Adrenal gland (tissue), 12 donors: ENCODE measurements around the gene MGARP. TPM values are rescaled to one million over a fixed set of nuclear protein-coding genes. Genes with fewer than 3 reads are reported as not detected.
"Not testable (repeated sequence)": the region's sequence is repeated elsewhere in the genome, so short reads cannot be mapped to it uniquely, and the experiment has no call there.

Source experiments
- DNase-seq, 7 donors: peaks; one replicate each; pipeline ENCODE4 v3.0.0-alpha.2; 2019 to 2020
- H3K27ac ChIP-seq, 5 donors: fragments of 200-600 bp; sonication (generic) in 4 of 5; 1 replicate in 3 of 5; 2 replicates in 2 of 5; pipeline versions ENCODE4 v1.5.1 to v1.8.0; 2016 to 2020; ENCODE audit warnings: mild to moderate bottlenecking in 1 of 5
- H3K27me3 ChIP-seq: fragments of 200-600 bp; 2 replicates; pipeline ENCODE4 v1.8.0; 2021
- H3K36me3 ChIP-seq, 2 donors: fragments of 200-600 bp; replicated peaks in 1 of 2; 1 replicate in 1 of 2; 2 replicates in 1 of 2; pipeline versions ENCODE4 v1.5.1 to v1.8.0; 2018 to 2022
- H3K4me1 ChIP-seq, 2 donors: fragments of 200-600 bp; replicated peaks in 1 of 2; 1 replicate in 1 of 2; 2 replicates in 1 of 2; pipeline versions ENCODE4 v1.5.1 to v1.8.0; 2018 to 2021
- H3K4me3 ChIP-seq, 4 donors: fragments of 200-600 bp; sonication (generic) in 3 of 4; one replicate each; pipeline ENCODE4 v1.5.1; 2016 to 2018
- H3K9me3 ChIP-seq, 3 donors: fragments of 200-600 bp; sonication (generic) in 1 of 3; replicated peaks in 1 of 3; 1 replicate in 2 of 3; 2 replicates in 1 of 3; pipeline versions ENCODE4 v1.5.1 to v1.8.0; 2016 to 2021
- POLR2A ChIP-seq, 2 donors: fragments of 450-650 bp; IDR thresholded peaks; one replicate each; pipeline ENCODE4 v1.6.1; 2017; ENCODE audit warnings: antibody characterized with exemption in 2 of 2, mild to moderate bottlenecking in 2 of 2, moderate library complexity in 1 of 2
- WGBS, 4 donors: extraction: QIAGEN DNeasy Blood & Tissue Kit in 2 of 4; methylation state at CpG; one replicate each; pipeline versions ENCODE4 v1.1.5 to v1.1.7; 2013 to 2017; 5-methylcytosine and 5-hydroxymethylcytosine counted together
- intact Hi-C, 2 donors: fragments of 100-400 bp; cut with DNase I; formaldehyde crosslinking; loops; one replicate each; pipeline versions ENCODE4 v1.14.1 to v1.15.0; 2022 to 2023
- polyA plus RNA-seq, 3 donors: library from polyadenylated mRNA; stranded (reverse); fragments of 200-250 nt in 2 of 3; fragments of 350-450 nt in 1 of 3; fragmentation: Illumina TruSeq in 1 of 3; extraction: RNeasy Lipid Tissue Mini Kit (QIAGEN cat#74804) in 1 of 3; gene quantifications; one replicate each; pipeline ENCODE4 v1.2.3, GENCODE V29; 2013 to 2014
- total RNA-seq, 9 donors: library from RNA; depleted of rRNA in 4 of 9; stranded (reverse); fragments of >200 nt in 4 of 9; fragments of 120-200 nt in 1 of 9; fragmentation: NEBNext Ultra II Directional in 1 of 9; extraction: Animal tissue kit (Norgen Biotek cat#: 25700) in 1 of 9; gene quantifications; one replicate each; pipeline versions ENCODE4 v1.1.0 to v1.2.4, GENCODE V29; 2013 to 2023
- TF ChIP-seq, protein P1 (sequence below), 6 experiments: fragments of 450-650 bp in 4 of 6; fragments of 200-600 bp in 2 of 6; sonication (generic) in 1 of 6; IDR thresholded peaks; 1 replicate in 5 of 6; 2 replicates in 1 of 6; pipeline versions ENCODE4 v1.5.1 to v1.8.0; 2016 to 2021; ENCODE audit warnings: antibody characterized with exemption in 6 of 6, mild to moderate bottlenecking in 2 of 6, moderate library complexity in 1 of 6
- donor health status: healthy with polysubstance abuse.
- donor health status: Bipolar disorder and iron deficiency.
- donor health status: DM: yes; HTN: yes; CAD: no.
- donor health status: DM: no; HTN: no; CAD: no.
- donor health status: DM: no; HTN: no; CAD: no.
- donor health status: DM: yes; HTN: yes; CAD: no.

Gene MGARP
- total and polyA plus RNA-seq, 12 donors = 79.2 to 548 (median 238) TPM

- 43 to 52% (median 46%) methylated on average over 3 of the region's 3 CpGs for WGBS, 4 donors
- H3K27me3 ChIP-seq = no peaks in the 10 kb centered on the region
- H3K36me3 ChIP-seq = no peaks in the 10 kb centered on the region
- TF ChIP-seq POLR2A (IDR thresholded peaks at IDR 0.05) = no peak
- TF ChIP-seq, protein P1, sequence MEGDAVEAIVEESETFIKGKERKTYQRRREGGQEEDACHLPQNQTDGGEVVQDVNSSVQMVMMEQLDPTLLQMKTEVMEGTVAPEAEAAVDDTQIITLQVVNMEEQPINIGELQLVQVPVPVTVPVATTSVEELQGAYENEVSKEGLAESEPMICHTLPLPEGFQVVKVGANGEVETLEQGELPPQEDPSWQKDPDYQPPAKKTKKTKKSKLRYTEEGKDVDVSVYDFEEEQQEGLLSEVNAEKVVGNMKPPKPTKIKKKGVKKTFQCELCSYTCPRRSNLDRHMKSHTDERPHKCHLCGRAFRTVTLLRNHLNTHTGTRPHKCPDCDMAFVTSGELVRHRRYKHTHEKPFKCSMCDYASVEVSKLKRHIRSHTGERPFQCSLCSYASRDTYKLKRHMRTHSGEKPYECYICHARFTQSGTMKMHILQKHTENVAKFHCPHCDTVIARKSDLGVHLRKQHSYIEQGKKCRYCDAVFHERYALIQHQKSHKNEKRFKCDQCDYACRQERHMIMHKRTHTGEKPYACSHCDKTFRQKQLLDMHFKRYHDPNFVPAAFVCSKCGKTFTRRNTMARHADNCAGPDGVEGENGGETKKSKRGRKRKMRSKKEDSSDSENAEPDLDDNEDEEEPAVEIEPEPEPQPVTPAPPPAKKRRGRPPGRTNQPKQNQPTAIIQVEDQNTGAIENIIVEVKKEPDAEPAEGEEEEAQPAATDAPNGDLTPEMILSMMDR (IDR thresholded peaks at IDR 0.05) = no peak
- DNase-seq = no peak
- no peaks in the 10 kb centered on the region for H3K9me3 ChIP-seq
- intact Hi-C loops = no loop called here
- peak overlapping the region in 3 of 5 donors; percentile 66 to 84 (median 82) for H3K27ac ChIP-seq
- H3K4me3 ChIP-seq = no peak overlapping the region
- H3K4me1 ChIP-seq = peaks cover 21 to 31% of the 10 kb centered on the region in 2 donors
These were observed 14.4 kb downstream of the MGARP start for GRCh38 chr4:139265654-139266053.

GRCh38 chr4:139256349-139256748 is 23.7 kb downstream of the MGARP start:
- no peak for DNase-seq
- Histone ChIP-seq H3K4me3 (no peak overlapping the region), H3K4me1 (no peaks in the 10 kb centered on the region), H3K27me3 (no peaks in the 10 kb centered on the region), H3K27ac (no peak overlapping the region), H3K36me3 (no peaks in the 10 kb centered on the region), H3K9me3 (no peaks in the 10 kb centered on the region)
- TF ChIP-seq POLR2A (IDR thresholded peaks at IDR 0.05) = no peak
- TF ChIP-seq, protein P1 (IDR thresholded peaks at IDR 0.05) = no peak
- intact Hi-C loops = no loop called here
- WGBS, 4 donors = 54 to 65% (median 61%) methylated on average over 2 of the region's 2 CpGs

- H3K4me1 ChIP-seq, H3K4me3 ChIP-seq, H3K36me3 ChIP-seq, intact Hi-C loops, H3K9me3 ChIP-seq, H3K27me3 ChIP-seq, DNase-seq, H3K27ac ChIP-seq: not testable (repeated sequence)
- WGBS, 4 donors = 83 to 97% (median 94%) methylated on average over 4 to 6 of the region's 6 CpGs
These were observed 24.4 kb downstream of the MGARP start for GRCh38 chr4:139255581-139255980.

DNA sequence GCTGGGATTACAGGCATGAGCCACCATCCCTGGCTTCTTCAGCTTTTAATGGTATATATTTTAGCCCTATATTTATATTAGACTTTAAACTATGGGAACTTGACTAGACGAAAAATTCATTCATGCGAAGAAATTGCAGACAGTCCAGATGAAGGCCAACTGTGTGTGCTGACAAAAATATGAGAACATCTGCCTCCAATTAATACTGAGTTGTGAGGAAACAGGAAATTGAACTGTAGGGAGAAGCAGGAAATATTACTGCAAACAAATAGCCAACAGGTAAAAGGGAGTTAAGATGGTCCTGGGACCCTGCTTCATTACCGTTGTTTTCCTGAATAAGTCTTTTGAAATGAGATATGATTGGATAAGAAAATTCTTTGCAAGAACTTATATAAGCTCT is 26.3 kb downstream of the MGARP start:
- TF ChIP-seq, protein P1 (IDR thresholded peaks at IDR 0.05) = no peak
- no peak for TF ChIP-seq POLR2A (IDR thresholded peaks at IDR 0.05)
- intact Hi-C loops = no loop called here
- no peaks in the 10 kb centered on the region for H3K4me1 ChIP-seq
- no peaks in the 10 kb centered on the region for H3K9me3 ChIP-seq
- H3K4me3 ChIP-seq = no peak overlapping the region
- no peak overlapping the region for H3K27ac ChIP-seq
- no peaks in the 10 kb centered on the region for H3K27me3 ChIP-seq
- 88 to 90% (median 89%) methylated on average over 3 of the region's 3 CpGs for WGBS, 4 donors
- DNase-seq = no peak
- no peaks in the 10 kb centered on the region for H3K36me3 ChIP-seq

GRCh38 chr4:139253046-139253445 is 27.0 kb downstream of the MGARP start:
- no peaks in the 10 kb centered on the region for H3K4me1 ChIP-seq
- H3K4me3 ChIP-seq = no peak overlapping the region
- no peaks in the 10 kb centered on the region for H3K9me3 ChIP-seq
- no peak overlapping the region for H3K27ac ChIP-seq
- H3K27me3 ChIP-seq = no peaks in the 10 kb centered on the region
- DNase-seq = no peak
- H3K36me3 ChIP-seq = no peaks in the 10 kb centered on the region
- intact Hi-C loops = no loop called here
- TF ChIP-seq, protein P1 (IDR thresholded peaks at IDR 0.05) = no peak
- TF ChIP-seq POLR2A (IDR thresholded peaks at IDR 0.05) = no peak
